ENCODE measurements around the gene KCNIP1. TPM values are rescaled to one million over a fixed set of nuclear protein-coding genes. Genes with fewer than 3 reads are reported as not detected.

KCNIP1 gene
- total RNA-seq, 2 experiments from 2014 or later, result not detected

GRCh38 chr5:170599756-170600155, 95.9 kb downstream of the KCNIP1 start:
- POLR2A ChIA-PET, result no interaction called here
- CTCF ChIA-PET, result interaction anchor here (0.7 to 6.2 kb wide), 3 partner anchors 24 to 32 kb away, joined by 3 to 30 read pairs (median 3); no protein-coding TSS in a partner anchor
- Mint-ChIP-seq H3K4me3 (no peak overlapping the region), H3K27ac (no peak overlapping the region), H3K4me1 (peaks cover 30% of the 10 kb centered on the region), H3K36me3 (ENCODE audit: low read depth) (no peaks in the 10 kb centered on the region), H3K9me3 (no peaks in the 10 kb centered on the region), H3K27me3 (peaks cover 28% of the 10 kb centered on the region)
- DNase-seq, result no peak

GRCh38 chr5:170601619-170602018, 97.8 kb downstream of the KCNIP1 start:
- DNase-seq, result no peak
- Mint-ChIP-seq H3K27ac (no peak overlapping the region), H3K27me3 (peaks cover 37% of the 10 kb centered on the region), H3K9me3 (no peaks in the 10 kb centered on the region), H3K4me3 (no peak overlapping the region), H3K4me1 (peaks cover 24% of the 10 kb centered on the region), H3K36me3 (ENCODE audit: low read depth) (no peaks in the 10 kb centered on the region)
- ChIA-PET CTCF (interaction anchor here (6.2 kb wide), 1 partner anchor 31 kb away, joined by 30 read pairs; no protein-coding TSS in a partner anchor), POLR2A (no interaction called here)

GRCh38 chr5:170603109-170603508, 99.3 kb downstream of the KCNIP1 start:
- peaks cover 12% of the 10 kb centered on the region for H3K4me1 Mint-ChIP-seq

GRCh38 chr5:170603578-170604565, 100.1 kb downstream of the KCNIP1 start:
- H3K9me3 Mint-ChIP-seq, result no peaks in the 10 kb centered on the region
- H3K36me3 Mint-ChIP-seq (ENCODE audit: low read depth), result no peaks in the 10 kb centered on the region
- no peak overlapping the region for H3K27ac Mint-ChIP-seq
- DNase-seq, result peak; percentile 50
- H3K4me1 Mint-ChIP-seq, result peaks cover 5% of the 10 kb centered on the region
- ChIA-PET CTCF (interaction anchor here (1.7 kb wide), 1 partner anchor 10 kb away, joined by 6 read pairs; no protein-coding TSS in a partner anchor), POLR2A (no interaction called here)
- H3K4me3 Mint-ChIP-seq, result no peak overlapping the region
- peaks cover 40% of the 10 kb centered on the region for H3K27me3 Mint-ChIP-seq

More at GRCh38 chr5:170603109-170603508, 99.3 kb downstream of the KCNIP1 start:
- CTCF ChIA-PET, result no interaction called here
- Mint-ChIP-seq H3K27ac (no peak overlapping the region), H3K36me3 (ENCODE audit: low read depth) (no peaks in the 10 kb centered on the region), H3K9me3 (no peaks in the 10 kb centered on the region), H3K4me3 (no peak overlapping the region), H3K27me3 (peaks cover 40% of the 10 kb centered on the region)
- no peak for DNase-seq
- POLR2A ChIA-PET, result no interaction called here

- ChIA-PET CTCF (no interaction called here), POLR2A (no interaction called here)
- DNase-seq, result no peak
- Mint-ChIP-seq H3K27me3 (peaks cover 29% of the 10 kb centered on the region), H3K4me3 (no peak overlapping the region), H3K27ac (no peak overlapping the region), H3K36me3 (ENCODE audit: low read depth) (no peaks in the 10 kb centered on the region), H3K9me3 (no peaks in the 10 kb centered on the region), H3K4me1 (no peaks in the 10 kb centered on the region)
Observed at GRCh38 chr5:170606941-170607340, 103.1 kb downstream of the KCNIP1 start.

- POLR2A ChIA-PET, result no interaction called here
- no peak overlapping the region for H3K27ac Mint-ChIP-seq
- no peak overlapping the region for H3K4me3 Mint-ChIP-seq
- H3K4me1 Mint-ChIP-seq, result peaks cover 7% of the 10 kb centered on the region
- no peak for DNase-seq
- no peaks in the 10 kb centered on the region for H3K9me3 Mint-ChIP-seq
- no peaks in the 10 kb centered on the region for H3K36me3 Mint-ChIP-seq (ENCODE audit: low read depth)
- peaks cover 21% of the 10 kb centered on the region for H3K27me3 Mint-ChIP-seq
- CTCF ChIA-PET, result no interaction called here
Observed at GRCh38 chr5:170611449-170612090, 107.8 kb downstream of the KCNIP1 start.

GRCh38 chr5:170612256-170612678, 108.4 kb downstream of the KCNIP1 start:
- Mint-ChIP-seq H3K27ac (no peak overlapping the region), H3K27me3 (peaks cover 14% of the 10 kb centered on the region), H3K36me3 (ENCODE audit: low read depth) (no peaks in the 10 kb centered on the region), H3K4me3 (no peak overlapping the region), H3K9me3 (no peaks in the 10 kb centered on the region), H3K4me1 (peaks cover 7% of the 10 kb centered on the region)
- ChIA-PET CTCF (no interaction called here), POLR2A (no interaction called here)
- no peak for DNase-seq

- Mint-ChIP-seq H3K4me3 (no peak overlapping the region), H3K9me3 (no peaks in the 10 kb centered on the region), H3K36me3 (ENCODE audit: low read depth) (no peaks in the 10 kb centered on the region), H3K4me1 (peaks cover 15% of the 10 kb centered on the region), H3K27me3 (peaks cover 13% of the 10 kb centered on the region), H3K27ac (no peak overlapping the region)
- ChIA-PET CTCF (interaction anchor here (1.8 to 2.0 kb wide), 2 partner anchors 9 to 18 kb away, joined by 6 to 7 read pairs; no protein-coding TSS in a partner anchor), POLR2A (no interaction called here)
- no peak for DNase-seq
Observed at GRCh38 chr5:170614065-170614490, 110.3 kb downstream of the KCNIP1 start.

GRCh38 chr5:170614720-170615119, 110.9 kb downstream of the KCNIP1 start:
- no peak overlapping the region for H3K27ac Mint-ChIP-seq
- ChIA-PET POLR2A (no interaction called here), CTCF (interaction anchor here (1.8 to 2.0 kb wide), 2 partner anchors 10 to 17 kb away, joined by 6 to 7 read pairs; no protein-coding TSS in a partner anchor)
- H3K9me3 Mint-ChIP-seq, result no peaks in the 10 kb centered on the region
- no peak overlapping the region for H3K4me3 Mint-ChIP-seq
- no peaks in the 10 kb centered on the region for H3K36me3 Mint-ChIP-seq (ENCODE audit: low read depth)
- peaks cover 13% of the 10 kb centered on the region for H3K27me3 Mint-ChIP-seq
- H3K4me1 Mint-ChIP-seq, result peaks cover 16% of the 10 kb centered on the region
- no peak for DNase-seq

GRCh38 chr5:170617533-170618490, 114.0 kb downstream of the KCNIP1 start:
- peaks cover 21% of the 10 kb centered on the region for H3K4me1 Mint-ChIP-seq
- no peaks in the 10 kb centered on the region for H3K9me3 Mint-ChIP-seq
- DNase-seq, result no peak
- CTCF ChIA-PET, result no interaction called here
- H3K36me3 Mint-ChIP-seq (ENCODE audit: low read depth), result no peaks in the 10 kb centered on the region
- H3K27ac Mint-ChIP-seq, result no peak overlapping the region
- POLR2A ChIA-PET, result no interaction called here
- H3K4me3 Mint-ChIP-seq, result no peak overlapping the region
- H3K27me3 Mint-ChIP-seq, result peaks cover 8% of the 10 kb centered on the region

GRCh38 chr5:170619869-170620268, 116.0 kb downstream of the KCNIP1 start:
- H3K27ac Mint-ChIP-seq, result no peak overlapping the region
- H3K27me3 Mint-ChIP-seq, result peaks cover 1% of the 10 kb centered on the region
- CTCF ChIA-PET, result interaction anchor here (1.3 to 1.7 kb wide), 2 partner anchors 12 to 19 kb away, joined by 5 to 6 read pairs; no protein-coding TSS in a partner anchor
- H3K4me1 Mint-ChIP-seq, result peaks cover 16% of the 10 kb centered on the region
- no peaks in the 10 kb centered on the region for H3K9me3 Mint-ChIP-seq
- no peak overlapping the region for H3K4me3 Mint-ChIP-seq
- POLR2A ChIA-PET, result no interaction called here
- no peak for DNase-seq
- no peaks in the 10 kb centered on the region for H3K36me3 Mint-ChIP-seq (ENCODE audit: low read depth)

GRCh38 chr5:170622933-170623332, 119.1 kb downstream of the KCNIP1 start:
- Mint-ChIP-seq H3K27ac (no peak overlapping the region), H3K4me3 (no peak overlapping the region), H3K36me3 (ENCODE audit: low read depth) (no peaks in the 10 kb centered on the region), H3K9me3 (no peaks in the 10 kb centered on the region), H3K27me3 (peaks cover 4% of the 10 kb centered on the region), H3K4me1 (peaks cover 8% of the 10 kb centered on the region)
- DNase-seq, result no peak
- ChIA-PET POLR2A (no interaction called here), CTCF (interaction anchor here (3.9 kb wide), 1 partner anchor 189 kb away, joined by 22 read pairs; no protein-coding TSS in a partner anchor)
